NCI-H82 (cell line): ENCODE data around the gene TTLL9.

ENCODE experiments used
- DNase-seq: peaks from one replicate; lab custom pipeline; 2025; lab: John Stamatoyannopoulos, UW

TTLL9 gene

DNA sequence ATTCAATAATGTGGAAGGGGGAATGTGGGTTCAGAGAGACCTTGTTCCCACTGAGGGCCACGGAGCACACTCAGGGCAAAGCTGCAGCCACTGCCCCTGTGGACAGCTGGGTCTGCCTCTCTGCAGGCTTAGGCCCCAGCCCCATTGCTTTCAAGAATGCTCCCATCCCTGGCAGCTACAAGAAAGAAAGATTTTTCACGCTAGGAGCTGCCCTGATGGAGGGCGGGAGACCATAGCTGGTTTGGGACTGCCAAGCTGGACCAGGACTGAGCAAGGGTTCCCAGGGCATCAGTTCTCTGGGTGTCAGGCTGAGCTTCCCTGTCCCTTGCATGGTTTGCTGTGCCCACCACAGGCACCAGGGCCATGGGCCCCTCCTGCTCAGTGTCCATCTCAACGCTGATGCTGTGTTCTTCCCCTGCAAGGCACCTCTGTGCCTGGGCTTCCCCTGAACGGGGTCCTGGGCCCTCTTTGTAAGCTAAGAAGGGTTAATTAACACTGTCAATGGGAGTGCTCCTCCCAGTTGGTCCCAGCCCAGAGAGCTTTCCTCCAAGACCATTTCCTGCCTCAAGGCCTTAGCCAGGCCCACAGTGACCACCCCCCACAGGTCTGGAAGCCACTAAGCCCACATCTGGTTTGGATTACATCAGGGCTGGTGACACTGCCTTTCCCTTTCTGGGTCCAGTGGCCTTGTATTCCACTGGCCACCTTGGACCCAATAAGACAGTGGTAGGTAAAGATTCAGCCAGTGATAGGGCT lies 33.4 kb upstream of the TTLL9 start:
- DNase-seq, result no peak

DNA sequence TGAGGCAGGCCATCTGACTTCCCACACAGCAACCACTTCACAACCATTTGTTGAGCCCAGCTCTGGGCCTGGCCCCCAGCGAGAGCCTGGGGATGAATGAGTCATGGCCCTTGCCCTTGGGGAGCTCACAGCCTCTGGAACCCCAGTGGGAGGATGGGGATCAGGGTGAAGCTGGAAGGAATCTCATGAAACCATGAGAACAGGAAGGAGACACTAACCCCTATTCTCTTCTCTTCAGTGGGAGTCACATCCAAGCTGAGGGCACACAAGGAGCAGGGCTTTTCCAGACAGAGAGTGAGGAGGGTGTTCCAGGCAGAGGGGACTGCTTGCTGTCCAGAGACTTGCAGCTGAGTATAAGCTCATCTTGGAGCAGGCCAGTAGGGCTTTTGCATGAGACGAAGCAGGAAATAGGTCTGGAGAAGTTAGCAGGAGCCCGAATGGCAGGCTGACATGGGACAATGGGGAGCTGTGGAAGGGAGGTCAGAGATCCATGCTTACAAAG lies 32.5 kb upstream of the TTLL9 start:
- no peak for DNase-seq

DNA sequence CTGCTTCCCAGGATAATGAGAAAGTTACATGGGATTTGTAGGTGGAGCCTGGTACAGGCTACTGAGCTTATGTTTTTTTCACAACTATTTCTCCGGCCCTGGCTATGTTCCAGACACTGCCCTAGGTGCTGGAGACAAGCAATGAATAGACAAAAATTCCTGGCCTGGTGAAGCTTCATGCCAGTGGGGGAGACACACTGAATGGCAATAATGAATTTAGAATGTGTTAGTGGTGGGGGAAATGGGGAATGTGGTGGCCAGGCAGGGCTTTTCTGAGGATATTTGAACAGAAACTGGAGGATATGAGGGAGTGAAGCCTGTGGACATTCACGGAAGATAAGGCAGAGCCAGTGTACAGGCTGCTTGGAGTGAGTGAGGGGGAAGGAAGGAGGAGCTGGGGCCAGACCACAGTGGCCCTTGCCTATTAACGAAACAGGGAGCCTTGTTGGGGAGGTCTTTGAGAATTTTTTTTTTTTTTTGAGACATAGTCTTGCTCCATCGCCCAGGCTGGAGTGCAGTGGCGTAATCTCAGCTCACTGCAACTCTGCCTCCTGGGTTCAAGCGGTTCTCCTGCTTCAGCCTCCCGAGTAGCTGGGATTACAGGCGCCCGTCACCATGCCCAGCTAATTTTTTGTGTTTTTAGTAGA lies 31.7 kb upstream of the TTLL9 start:
- DNase-seq, result no peak

DNA sequence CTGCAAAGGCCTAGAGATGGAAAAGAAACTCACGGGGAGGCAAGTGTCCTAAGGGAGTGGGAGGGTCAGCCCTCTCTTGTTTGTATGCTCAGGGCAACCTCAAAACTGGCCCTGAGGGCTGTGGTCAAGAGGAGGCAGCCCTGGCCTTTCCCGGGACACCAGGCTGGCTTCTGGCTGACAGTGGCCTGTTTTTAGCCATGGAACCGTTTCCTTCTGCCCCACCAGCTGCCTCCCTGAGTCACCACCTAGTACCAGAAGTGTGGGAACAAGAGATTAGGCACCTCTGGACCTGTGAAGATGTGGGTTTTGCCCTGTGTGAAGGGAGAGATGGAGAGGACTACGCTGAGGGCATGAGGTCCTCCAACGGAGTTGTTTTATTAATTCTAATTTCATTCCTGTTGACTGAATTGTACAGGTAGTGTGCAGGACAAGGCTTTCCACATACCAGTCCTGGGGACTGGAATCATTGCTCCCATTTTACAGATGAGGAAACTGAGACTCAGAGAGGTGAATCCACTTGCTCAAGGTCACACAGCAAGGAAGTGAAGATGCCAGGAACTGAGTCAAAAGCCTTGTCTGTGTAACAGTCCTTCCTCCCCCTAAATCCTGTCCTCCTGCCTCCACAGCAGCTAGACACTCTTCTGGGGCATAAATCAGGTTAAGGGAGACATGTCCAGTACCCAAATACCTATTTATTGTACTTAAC lies 30.5 kb upstream of the TTLL9 start:
- no peak for DNase-seq

DNA sequence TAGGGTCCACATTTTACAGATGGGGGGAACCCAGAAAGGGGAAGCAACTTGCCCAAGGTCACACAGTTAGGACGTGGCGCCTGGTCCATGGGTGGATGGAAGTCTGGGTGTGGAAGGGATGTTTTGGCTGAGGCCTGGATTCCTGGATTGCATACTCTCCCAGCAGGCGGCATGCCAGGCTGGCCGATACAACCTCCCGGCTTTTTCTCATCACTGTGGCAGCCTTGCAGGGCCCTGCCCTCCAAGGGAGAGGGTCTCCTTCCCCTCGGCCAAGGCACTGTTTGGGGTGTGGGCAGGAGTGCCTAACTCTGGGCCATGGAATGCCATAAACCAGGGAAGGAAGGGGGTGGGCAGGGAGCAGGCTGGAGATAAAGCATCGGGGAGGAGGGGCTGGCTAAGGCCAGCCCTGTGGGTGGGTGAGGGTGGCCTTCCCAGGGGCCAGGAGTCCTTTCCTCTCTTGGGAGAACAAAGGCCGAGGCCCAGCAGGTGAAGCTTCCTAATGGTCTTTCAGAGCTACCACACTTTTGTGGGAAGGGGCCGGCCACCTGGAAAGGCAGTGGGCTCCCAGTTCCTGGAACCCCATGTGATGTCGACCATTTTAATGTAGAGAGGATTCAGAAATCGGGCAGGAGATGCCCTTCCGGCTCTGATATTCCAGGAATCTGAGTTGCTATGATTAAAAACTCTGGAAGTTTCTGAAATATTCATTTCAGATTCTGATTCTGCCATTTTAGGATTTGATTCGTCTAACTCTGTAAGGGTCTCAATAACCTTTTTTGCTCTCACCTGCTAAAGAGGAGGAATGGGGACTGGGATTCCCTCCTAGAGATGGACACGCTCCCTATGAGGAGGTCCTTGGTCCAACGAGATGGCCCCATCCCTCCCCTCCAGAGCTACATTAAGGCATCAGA lies 29.3 kb upstream of the TTLL9 start:
- no peak for DNase-seq

DNA sequence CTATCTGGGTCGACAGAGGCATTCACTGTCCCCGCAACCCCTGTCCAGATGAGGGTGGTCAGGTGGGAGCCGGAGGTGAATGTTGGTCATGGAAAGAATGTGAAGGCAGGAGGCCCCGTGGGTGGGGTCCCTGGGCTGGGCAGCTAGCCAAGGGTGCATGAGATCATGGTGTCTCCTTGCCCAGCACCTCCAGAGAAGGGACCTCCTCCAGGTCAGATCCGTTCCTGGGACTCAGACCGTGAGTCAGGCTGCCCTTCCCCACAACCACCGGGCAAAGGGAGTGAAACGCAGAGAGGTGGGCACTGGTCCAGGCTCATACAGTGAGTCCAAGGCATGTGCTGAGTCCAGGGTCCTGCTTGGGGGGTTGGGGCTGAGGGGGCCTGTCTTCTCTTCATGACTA lies 28.5 kb upstream of the TTLL9 start:
- no peak for DNase-seq

DNA sequence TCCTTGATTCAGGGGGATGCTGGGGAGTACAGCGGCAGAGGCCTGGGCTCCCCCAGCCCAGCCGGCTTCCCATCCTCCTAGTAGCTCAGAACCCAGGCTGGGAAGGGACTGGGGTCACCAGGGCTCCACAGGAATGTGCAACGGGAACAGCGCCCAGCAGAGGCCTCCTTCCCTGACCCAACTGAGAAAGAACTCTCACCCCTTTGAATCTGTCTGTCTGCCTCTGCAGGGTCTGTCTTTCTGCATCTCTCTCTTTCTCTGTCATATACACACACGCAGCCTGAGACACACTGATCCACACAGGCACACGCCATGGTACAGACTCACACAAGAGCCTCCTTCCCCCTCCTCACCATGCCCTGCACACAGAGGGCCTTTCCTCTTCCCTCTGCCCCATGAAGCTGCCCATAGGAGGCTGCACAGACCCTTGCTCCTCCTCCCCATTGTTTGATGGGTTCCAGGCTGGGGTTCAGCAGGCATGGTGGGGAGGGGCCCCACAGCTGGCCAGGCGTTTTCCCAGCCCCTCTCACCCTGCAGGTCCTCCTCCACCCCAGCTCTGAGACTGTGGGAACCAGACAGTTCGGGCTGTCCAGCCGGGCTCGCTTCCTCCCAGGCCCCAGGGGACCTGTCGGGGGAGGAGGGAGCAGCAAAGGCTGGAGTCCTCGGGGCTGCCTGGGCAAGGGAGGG lies 27.8 kb upstream of the TTLL9 start:
- DNase-seq, result no peak

DNA sequence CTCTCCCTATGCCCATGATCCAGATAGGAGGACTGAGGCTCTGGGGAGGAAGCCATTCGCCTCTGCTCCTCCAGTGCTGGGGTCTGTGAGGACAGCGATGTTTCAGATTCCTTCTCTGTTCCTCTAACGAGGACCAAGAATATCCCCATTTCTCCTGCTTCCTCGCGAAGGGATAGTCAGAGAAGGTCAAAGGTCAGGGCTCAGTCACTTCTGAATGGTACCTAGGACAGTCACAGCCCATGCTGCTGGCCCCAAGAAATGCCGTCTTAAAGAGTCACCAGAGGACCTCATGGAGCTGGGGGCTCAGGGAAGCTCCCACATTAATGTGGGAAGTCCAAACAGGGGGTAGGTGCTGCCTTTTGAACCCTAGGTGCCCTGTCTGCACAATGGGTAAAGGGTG lies 27.1 kb upstream of the TTLL9 start:
- DNase-seq, result no peak

DNA sequence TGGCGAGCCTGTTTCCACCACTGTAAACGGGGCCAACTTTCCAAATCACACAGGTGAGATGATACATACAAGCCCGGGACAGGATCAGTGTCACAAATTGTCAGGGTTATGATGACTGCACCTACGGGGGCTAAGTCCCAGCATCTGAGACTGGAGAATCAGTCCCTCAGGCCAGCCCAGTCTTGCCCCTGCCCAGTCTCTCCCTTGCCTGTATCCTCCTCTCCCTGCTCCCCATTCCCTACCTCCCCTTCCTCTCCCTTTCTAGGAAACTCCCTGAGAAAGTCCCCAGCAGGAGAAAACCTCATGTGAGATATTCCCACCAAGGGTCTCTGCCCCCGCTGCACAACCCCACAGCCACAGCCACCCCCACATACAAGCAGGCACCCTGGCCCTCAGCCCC lies 26.6 kb upstream of the TTLL9 start:
- DNase-seq, result no peak

DNA sequence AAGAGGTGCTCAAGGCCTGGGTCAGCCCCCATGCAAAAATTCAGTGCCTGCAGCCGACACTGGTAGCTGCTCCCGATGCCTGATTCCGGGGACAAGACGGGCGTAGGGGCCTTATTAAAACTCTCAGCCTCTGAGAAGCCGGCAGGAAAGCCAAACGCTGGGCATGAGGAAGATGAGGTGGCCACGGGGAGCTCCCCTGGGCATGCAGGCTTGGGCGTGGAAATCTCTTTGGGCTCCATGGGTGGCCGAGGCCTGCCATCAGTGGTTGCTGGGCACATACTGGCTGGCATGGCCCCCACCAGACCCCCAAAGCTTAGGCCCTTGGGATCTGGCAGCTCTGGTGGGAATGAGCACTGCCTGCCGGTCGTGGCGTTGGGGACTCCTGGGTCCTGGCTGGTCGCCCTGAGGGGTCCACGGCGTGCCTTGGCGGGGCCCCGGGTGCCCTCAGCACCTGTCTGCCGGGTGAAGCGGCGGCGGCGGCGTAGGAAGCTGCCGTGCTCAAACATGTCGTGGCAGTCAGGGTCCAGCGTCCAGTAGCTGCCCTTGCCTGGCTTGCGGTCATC lies 25.6 kb upstream of the TTLL9 start:
- DNase-seq, result no peak

DNA sequence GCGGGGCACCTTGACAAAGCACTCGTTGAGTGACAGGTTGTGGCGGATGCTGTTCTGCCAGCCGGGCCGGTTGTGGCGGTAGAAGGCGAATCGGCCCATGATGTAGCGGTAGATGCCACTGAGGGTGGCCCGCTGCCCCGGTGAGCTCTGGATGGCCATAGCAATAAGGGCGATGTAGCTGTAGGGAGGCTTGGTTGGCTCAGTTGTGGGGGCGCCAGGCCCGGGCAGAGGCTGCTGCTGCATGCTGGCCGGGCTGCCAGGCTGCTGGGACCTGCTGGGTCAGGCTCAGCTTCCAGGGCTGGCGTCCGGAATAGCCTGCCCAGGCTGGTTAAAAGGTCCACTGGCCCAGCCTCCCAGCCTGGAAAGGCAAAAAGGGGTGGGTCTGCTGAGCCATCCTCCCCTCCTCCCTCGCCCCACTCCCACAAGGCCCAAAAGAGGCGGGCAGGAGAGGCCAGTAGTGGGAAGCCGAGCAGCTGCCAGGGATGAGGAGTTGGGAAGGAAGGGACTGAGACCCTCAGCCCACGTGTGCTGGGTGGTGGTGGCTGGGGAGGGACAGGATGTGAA lies 25.1 kb upstream of the TTLL9 start, which contains the start of gene FOXS1:
TSS of gene FOXS1 (minus strand) at position 305 of the 564 bp plus-strand sequence. CDS start at position 243, 62 bp downstream.
- peak; percentile 25 for DNase-seq

DNA sequence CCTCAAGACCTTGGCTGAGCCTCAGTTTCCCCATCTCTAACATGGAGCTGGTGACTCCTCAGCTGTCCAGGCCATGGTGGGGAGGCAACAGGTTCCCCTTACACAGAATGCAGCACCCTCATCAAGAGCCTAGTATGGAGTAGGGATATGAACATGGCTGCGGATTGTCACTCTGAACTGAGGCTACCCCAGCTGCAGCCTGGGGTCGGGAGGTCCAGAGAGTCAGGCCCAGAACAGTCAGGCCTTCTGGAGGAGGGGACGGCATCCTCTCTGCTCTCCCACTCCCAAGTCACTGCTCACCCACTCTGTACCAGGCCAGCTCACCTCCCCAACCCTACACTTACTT lies 23.7 kb upstream of the TTLL9 start:
- DNase-seq, result no peak

DNA sequence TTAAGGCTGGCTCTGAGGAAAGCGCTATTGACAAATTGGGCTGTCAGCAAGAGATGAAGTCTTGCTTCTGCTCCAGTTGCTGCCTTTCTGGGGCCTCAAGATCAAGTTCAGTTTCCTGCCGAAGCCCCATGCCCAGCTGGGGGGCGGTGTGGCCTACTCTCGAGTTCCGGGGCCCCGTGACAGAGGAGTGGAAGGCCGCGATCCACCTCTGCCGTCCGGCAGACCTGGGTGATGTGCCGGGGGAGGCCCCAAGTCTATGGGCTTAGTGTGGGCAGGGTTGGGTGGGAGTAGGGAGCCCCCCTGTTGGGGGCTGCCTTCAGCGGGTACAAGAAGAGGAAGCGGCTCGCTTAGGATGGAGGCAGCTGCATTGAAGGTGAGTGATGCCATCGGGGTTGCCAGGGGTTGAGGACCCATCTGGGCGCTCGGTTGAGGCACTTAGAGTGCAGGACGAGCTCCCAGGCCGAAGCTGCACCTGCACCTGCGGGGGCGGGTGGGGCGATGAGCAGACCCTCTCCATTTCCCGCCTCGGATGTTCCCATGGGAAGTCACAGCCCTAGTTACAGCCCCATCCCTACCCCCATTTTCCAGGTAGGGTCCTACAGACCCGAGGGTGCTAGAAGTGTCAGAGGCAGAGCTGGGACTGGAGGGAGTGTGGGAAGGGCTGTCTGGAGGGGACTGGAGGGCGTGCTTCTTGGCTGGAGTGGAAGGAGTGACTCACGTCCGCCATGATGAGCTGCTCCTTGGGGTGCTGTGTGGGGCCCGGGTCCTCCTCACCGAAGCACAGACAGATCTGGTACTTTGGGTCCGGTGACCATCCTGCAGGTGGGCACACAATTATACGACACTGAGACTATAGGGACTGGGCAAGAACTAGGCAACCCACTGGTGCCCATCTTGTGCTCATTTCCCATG lies 22.1 kb upstream of the TTLL9 start:
- DNase-seq, result no peak

DNA sequence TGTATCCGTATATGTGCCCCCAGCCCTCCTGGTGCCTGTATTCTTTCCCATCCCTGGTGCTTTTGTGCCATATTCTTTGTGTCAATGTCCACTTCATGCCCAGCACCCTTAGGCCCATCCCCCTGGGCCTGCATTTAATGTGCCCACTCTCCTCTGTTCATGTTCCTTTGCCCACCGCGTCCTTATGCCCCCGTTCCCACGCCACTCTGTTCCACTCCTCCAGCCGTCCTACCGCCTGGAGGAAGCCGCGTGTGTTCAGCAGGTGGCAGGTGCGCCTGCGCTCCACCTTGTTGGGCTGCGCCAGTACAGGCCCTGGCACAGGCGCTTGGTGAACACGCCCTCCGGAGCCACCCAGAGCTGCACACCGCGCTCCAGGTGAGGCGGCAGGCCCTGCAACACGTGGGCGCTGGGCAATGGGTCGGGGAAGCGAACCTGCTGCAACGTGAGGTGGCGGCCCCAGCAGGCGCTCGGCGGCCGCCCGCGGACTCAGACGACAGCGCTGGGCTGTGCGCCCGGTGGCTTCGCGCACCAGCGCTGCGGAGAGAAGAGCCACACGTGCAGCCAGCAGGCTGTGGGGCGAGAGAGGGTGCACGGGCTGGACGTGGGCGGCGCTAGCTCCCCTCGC lies 21.0 kb upstream of the TTLL9 start:
- DNase-seq, result no peak

DNA sequence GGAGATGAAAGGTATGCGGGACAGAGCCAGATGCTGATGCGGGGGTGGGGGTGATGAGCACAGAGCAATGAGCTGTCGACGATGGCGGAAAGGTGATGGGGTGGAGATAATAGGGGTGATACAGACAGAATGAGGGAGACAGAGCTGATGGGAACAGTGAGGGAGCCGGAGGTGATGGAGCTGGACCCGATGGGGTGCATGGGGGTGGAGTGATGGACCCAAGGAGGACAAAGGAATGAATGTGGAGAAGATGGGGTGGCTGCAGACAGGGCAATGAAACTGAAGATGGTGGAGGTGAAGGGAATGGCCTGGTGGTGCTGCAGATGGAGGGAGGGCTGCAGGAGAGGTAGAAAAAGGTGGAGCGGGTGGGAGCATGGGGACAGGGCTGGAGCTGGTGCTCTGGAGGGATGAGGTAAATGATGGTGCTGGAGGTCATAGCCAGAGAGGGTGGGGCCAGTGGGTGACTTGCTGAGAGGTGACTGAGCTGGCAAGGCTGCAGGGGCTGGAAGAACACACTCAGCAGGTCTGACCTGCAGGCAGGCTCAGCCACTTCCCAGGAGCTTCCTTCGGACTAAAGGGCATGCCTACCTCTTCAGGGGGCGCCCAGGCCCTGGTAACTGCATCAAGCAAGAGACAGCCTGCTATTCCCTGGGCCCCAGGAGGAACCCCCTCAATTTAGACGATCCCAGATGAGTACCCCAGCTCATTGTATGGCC lies 19.0 kb upstream of the TTLL9 start:
- no peak for DNase-seq

DNA sequence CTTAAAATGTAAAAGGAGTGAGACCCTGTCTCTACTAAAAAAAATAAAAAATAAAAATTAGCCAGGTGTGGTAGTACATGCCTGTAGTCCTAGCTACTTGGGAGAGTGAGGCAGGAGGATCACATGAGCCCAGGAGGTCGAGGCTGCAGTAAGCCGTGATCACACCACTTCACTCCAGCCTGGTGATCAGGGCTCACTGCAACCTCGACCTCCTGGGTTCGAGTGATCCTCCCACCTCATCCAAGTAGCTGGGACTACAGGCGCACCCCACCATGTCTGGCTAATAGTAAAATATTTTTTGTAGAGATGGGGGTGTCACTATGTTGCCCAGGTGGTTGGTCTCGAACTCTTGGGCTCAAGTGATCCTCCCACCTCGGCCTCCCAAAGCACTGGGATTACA lies 17.0 kb upstream of the TTLL9 start:
- no peak for DNase-seq

DNA sequence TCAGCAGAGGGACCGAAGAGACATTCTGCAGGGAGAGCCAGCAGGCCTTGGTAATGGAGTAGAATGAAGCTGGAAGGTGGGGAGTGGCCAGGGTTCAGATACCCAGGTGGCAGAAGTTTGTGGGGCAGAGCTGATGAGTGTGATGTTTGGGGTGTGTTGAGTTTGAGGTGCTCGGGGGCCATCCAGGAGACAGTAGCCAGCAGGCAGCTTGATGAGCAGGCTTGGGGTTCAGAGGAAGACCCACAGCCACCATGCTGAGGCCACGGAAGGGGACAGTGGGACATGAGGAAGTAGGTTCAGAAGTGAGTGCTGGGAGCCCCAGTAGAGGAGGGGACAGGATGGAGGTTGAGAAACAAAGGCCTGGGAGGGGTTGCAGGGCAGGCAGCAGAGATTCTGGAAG lies 13.9 kb upstream of the TTLL9 start:
- no peak for DNase-seq
